ENCODE results near the gene KNDC1. TPM values are rescaled to one million over a fixed set of nuclear protein-coding genes. Genes with fewer than 3 reads are reported as not detected.
A peak's percentile ranks its signal among the peaks of the same experiment; 100 is the strongest.

KNDC1 gene
- total RNA-seq, 2 donors from 2014 or later: 0.06 to 0.20 TPM

GRCh38 chr10:133239990-133240389 is 80.0 kb downstream of the KNDC1 start:
- intact Hi-C loops (cut with DNase I, micrococcal nuclease): no loop called here
- ATAC-seq: no peak
- no peak for DNase-seq

GRCh38 chr10:133241501-133242205 is 81.6 kb downstream of the KNDC1 start:
- peak; percentile 10 for ATAC-seq
- DNase-seq: no peak
- intact Hi-C loops (cut with DNase I, micrococcal nuclease): no loop called here

GRCh38 chr10:133242611-133243356 is 82.8 kb downstream of the KNDC1 start:
- ATAC-seq: no peak
- intact Hi-C loops (cut with DNase I, micrococcal nuclease): no loop called here

GRCh38 chr10:133243593-133243992 is 83.6 kb downstream of the KNDC1 start:
- DNase-seq (no peak), ATAC-seq (no peak)
- intact Hi-C loops (cut with DNase I, micrococcal nuclease): no loop called here

More at GRCh38 chr10:133242611-133243356, 82.8 kb downstream of the KNDC1 start:
- no peak for DNase-seq

- intact Hi-C loops (cut with DNase I, micrococcal nuclease): no loop called here
- peak; percentile 54 to 67 for DNase-seq
- peak; percentile 90 for ATAC-seq
Observed at GRCh38 chr10:133245439-133246235, 85.6 kb downstream of the KNDC1 start.

- intact Hi-C loops (cut with DNase I, micrococcal nuclease): no loop called here
- DNase-seq (no peak), ATAC-seq (no peak)
Observed at GRCh38 chr10:133246236-133246626, 86.2 kb downstream of the KNDC1 start.

GRCh38 chr10:133247681-133248333 is 87.8 kb downstream of the KNDC1 start:
- ATAC-seq: no peak
- intact Hi-C loops (cut with DNase I, micrococcal nuclease): no loop called here
- no peak for DNase-seq

GRCh38 chr10:133248334-133248715 is 88.3 kb downstream of the KNDC1 start:
- intact Hi-C loops (cut with DNase I, micrococcal nuclease): no loop called here
- DNase-seq (no peak), ATAC-seq (no peak)

GRCh38 chr10:133249094-133249780 is 89.2 kb downstream of the KNDC1 start:
- DNase-seq (no peak), ATAC-seq (no peak)
- intact Hi-C loops (cut with DNase I, micrococcal nuclease): no loop called here

- intact Hi-C loops (cut with DNase I, micrococcal nuclease): no loop called here
- ATAC-seq (no peak), DNase-seq (no peak)
Observed at GRCh38 chr10:133249975-133250754, 90.1 kb downstream of the KNDC1 start.

- intact Hi-C loops (cut with DNase I, micrococcal nuclease): no loop called here
- ATAC-seq (no peak), DNase-seq (no peak)
Observed at GRCh38 chr10:133251388-133252222, 91.6 kb downstream of the KNDC1 start.

- intact Hi-C loops (cut with DNase I, micrococcal nuclease): no loop called here
- DNase-seq (no peak), ATAC-seq (no peak)
Observed at GRCh38 chr10:133252223-133252552, 92.2 kb downstream of the KNDC1 start.

GRCh38 chr10:133253361-133253955 is 93.4 kb downstream of the KNDC1 start:
- DNase-seq (no peak), ATAC-seq (no peak)

GRCh38 chr10:133254421-133255120 is 94.6 kb downstream of the KNDC1 start:
- intact Hi-C loops (cut with DNase I, micrococcal nuclease): no loop called here
- ATAC-seq: no peak
- no peak for DNase-seq

More at GRCh38 chr10:133253361-133253955, 93.4 kb downstream of the KNDC1 start:
- intact Hi-C loops (cut with DNase I, micrococcal nuclease): no loop called here

- DNase-seq: no peak
- no peak for ATAC-seq
- intact Hi-C loops (cut with DNase I, micrococcal nuclease): no loop called here
Observed at GRCh38 chr10:133255323-133255722, 95.3 kb downstream of the KNDC1 start.

GRCh38 chr10:133257489-133258065 is 97.6 kb downstream of the KNDC1 start:
- peak; percentile 66 for ATAC-seq

More at GRCh38 chr10:133257489-133258065, 97.6 kb downstream of the KNDC1 start:
- intact Hi-C loops (cut with DNase I, micrococcal nuclease): no loop called here
- DNase-seq: peak; percentile 84 to 89

Data from left colon (tissue), 2 donors.